RKO (cell line): ENCODE results near the gene TESK1.
"Not testable (repeated sequence)": the region's sequence is repeated elsewhere in the genome, so short reads cannot be mapped to it uniquely, and the experiment has no call there.

Source experiments
- DNase-seq: peaks from one replicate; pipeline ENCODE4 v3.0.0-alpha.2; 2016; ENCODE audit warnings: low spot score

TESK1 gene

GRCh38 chr9:35583521-35583920 lies 21.5 kb upstream of the TESK1 start:
- not testable (repeated sequence) for DNase-seq

GRCh38 chr9:35584681-35585080 lies 20.4 kb upstream of the TESK1 start:
- DNase-seq = not testable (repeated sequence)

- not testable (repeated sequence) for DNase-seq
Measured at GRCh38 chr9:35588506-35588905, 16.6 kb upstream of the TESK1 start.

- no peak for DNase-seq
Measured at GRCh38 chr9:35593581-35593980, 11.5 kb upstream of the TESK1 start.

GRCh38 chr9:35594471-35594870 lies 10.6 kb upstream of the TESK1 start:
- no peak for DNase-seq

GRCh38 chr9:35596907-35597306 lies 8.2 kb upstream of the TESK1 start:
- DNase-seq = not testable (repeated sequence)

- no peak for DNase-seq
Measured at GRCh38 chr9:35598866-35599590, 6.0 kb upstream of the TESK1 start.

- DNase-seq = no peak
Measured at GRCh38 chr9:35599763-35600604, 5.1 kb upstream of the TESK1 start.

GRCh38 chr9:35603506-35603985 lies 1.5 kb upstream of the TESK1 start:
- peak; percentile 65 for DNase-seq

GRCh38 chr9:35603986-35604577 lies 980 bp upstream of the TESK1 start:
- peak; percentile 99 for DNase-seq

- peak; percentile 50 for DNase-seq
Measured at GRCh38 chr9:35605351-35606137, 482 bp downstream of the TESK1 start.

GRCh38 chr9:35606138-35606504 lies 1.1 kb downstream of the TESK1 start:
- no peak for DNase-seq

- DNase-seq = no peak
Measured at GRCh38 chr9:35606726-35607125, 1.7 kb downstream of the TESK1 start.

- no peak for DNase-seq
Measured at GRCh38 chr9:35608221-35608620, 3.2 kb downstream of the TESK1 start.

GRCh38 chr9:35609001-35609819 lies 4.1 kb downstream of the TESK1 start:
- DNase-seq = no peak

- DNase-seq = no peak
Measured at GRCh38 chr9:35609820-35610163, 4.7 kb downstream of the TESK1 start.

GRCh38 chr9:35611230-35611797 lies 6.3 kb downstream of the TESK1 start:
- peak; percentile 47 for DNase-seq

GRCh38 chr9:35612066-35612465 lies 7.0 kb downstream of the TESK1 start:
- not testable (repeated sequence) for DNase-seq

- DNase-seq = no peak
Measured at GRCh38 chr9:35612843-35613242, 7.8 kb downstream of the TESK1 start.

GRCh38 chr9:35615981-35616680 lies 11.1 kb downstream of the TESK1 start:
- no peak for DNase-seq
